NCI-H1436 treated with DMSO at 0.1 percent for 48 hours (cell line): ENCODE measurements around the gene BLVRA.
"Not testable (repeated sequence)": the region's sequence is repeated elsewhere in the genome, so short reads cannot be mapped to it uniquely, and the experiment has no call there.

Source experiments
- DNase-seq: peaks from one replicate; lab custom pipeline; 2025; lab: John Stamatoyannopoulos, UW

Gene BLVRA

DNA sequence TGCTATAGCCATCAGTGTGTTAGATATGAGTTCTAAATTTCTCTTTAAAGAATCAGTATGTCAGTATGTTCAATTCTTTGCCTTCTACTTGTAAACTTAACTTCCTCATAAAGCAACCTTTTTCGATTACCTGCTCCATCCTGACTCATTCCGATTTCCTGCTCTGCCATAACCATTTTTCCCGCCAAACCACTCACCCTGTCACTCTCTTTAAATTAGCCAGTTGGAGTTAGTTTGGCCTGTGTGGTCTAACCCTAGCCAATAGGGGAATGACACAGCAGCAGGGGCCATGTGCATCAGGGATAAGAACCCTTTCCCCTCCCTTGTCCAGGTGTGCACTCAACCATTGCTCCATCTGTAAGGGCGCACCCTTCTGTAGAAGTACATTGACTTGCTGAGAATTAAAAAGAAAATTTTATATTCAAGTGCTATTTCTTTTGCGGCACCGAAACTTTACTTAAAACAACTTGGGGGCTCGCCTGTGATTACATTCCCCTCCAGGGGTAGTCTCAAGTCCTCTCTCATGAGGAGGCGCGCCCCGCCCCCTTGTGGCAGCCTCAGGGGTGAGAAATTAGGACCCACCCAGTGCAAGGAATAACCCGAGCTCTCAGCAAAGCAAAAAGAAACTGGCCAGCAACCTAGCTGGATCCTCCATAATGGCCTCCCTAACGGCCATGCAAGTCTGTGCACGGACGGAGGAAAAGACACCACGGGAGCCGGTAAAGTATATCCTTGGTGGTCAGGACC lies 51.9 kb downstream of the BLVRA start:
- not testable (repeated sequence) for DNase-seq

DNA sequence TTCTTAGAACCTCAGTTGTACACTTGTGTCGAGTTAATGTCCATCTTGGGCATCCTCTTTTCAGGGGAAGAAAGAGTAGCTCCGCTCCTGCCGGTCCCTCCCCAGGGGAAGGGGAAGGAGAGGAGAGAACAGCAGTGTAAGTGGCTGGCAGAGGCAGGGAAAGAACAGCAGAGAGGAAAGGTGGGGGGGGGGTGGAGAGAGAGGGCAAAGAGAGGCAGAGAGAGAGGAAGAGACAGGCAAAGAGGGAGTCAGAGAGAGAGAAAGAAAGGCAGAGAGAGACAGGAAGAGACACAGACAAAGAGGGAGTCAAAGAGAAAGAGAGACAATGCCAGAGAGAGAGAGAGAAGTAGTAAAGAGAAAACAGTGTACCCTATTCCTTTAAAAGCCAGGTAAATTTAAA lies 56.9 kb downstream of the BLVRA start:
- no peak for DNase-seq

DNA sequence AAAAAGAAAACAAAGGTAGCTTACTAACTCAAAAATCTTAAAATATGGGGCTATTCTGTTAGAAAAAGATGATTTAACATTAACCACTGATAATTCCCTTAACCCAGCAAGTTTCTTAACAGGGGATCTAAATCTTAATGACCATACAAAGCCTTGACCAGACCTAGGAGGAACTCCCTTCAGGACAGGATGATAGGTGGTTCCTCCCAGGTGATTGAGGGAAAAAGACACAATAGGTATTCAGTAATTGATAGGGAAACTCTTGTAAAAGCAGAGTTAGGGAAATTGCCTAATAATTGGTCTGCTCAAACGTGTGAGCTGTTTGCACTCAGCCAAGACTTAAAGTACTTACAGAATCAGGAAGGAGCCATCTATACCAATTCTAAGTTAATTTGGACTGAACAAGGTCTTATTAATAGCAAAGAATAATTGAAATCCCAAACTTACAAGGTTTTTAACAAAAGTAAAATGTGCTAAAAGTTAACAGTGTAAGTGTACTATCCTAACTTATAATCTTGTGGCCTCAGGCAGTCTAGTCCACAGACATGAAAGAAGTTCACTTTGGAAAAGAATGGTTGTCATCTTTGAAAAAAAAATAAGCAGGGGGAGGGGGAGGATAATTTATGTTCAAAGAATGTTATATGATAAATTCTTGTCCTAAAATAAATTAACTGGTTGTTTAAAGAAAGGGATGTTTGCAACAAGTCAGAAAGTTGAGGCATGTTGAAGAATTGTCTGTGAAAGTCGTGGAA lies 57.7 kb downstream of the BLVRA start:
- not testable (repeated sequence) for DNase-seq

DNA sequence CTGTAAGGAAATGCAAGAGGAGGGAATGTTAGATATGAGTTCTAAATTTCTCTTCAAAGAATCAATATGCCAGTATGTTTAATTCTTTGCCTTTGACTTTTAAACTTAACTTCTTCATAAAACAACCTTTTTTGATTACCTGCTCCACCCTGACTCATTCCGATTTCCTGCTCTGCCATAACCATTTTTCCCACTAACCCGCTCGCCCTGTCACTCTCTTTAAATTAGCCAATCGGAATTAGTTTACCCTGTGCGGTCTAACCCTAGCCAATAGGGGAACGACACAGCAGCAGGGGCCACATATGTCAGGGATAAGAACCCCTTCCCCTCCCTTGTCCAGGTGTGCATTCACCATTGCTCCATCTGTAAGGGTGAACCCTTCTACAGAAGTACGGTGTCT lies 64.9 kb downstream of the BLVRA start:
- DNase-seq, result not testable (repeated sequence)

DNA sequence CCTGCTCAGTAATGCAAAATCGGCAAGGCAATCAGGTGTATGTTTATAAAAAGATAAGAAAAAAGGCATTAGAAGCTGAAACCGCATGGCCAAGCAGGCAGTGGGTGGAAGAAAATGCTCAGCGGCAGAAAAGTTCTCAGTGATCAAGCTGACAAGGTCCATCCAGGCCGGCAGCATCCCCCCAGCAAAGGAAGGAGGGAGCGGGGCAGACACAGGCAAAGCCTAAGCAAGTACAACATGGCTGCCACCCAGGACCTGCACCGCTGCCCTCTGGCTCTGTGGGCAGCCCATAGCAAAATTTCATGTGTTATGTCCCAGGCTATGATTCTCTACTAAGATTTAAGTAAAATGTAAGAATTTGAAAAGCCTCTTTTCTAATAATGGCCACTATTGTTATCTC lies 65.5 kb downstream of the BLVRA start:
- no peak for DNase-seq

DNA sequence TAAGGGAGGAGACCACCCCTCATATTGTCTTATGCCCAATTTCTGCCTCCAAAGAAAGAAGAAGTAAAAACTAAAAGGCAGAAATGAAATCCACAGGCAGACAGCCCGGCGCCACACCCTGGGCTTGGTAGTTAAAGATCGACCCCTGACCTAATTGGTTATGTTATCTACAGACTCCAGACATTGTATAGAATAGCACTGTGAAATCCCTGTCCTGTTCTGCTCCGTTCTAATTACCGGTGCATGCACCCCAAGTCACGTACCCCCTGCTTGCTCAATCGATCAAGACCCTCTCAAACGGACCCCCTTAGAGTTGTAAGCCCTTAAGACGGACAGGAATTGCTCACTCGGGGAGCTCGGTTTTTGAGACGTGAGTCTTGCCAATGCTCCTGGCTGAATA lies 66.0 kb downstream of the BLVRA start:
- DNase-seq, result not testable (repeated sequence)

DNA sequence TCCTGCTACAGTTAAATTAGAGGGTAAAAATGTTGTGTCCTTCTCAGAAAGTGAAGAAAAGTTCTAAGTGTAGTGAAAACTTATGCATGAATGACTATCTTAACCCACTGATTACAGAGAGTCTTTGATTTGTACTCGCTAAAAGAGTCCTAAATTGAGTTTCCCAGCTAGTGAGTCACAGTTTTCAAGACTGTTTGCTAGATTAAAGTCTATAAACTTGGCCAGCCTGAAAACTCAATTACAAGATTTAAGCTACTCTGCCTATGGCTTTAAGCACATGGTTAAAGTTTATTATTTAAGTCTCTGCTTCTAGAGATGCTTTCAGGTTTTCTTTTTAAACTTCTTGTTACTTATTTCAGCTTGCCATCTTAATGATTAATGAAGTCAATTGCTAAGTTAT lies 66.5 kb downstream of the BLVRA start:
- no peak for DNase-seq

DNA sequence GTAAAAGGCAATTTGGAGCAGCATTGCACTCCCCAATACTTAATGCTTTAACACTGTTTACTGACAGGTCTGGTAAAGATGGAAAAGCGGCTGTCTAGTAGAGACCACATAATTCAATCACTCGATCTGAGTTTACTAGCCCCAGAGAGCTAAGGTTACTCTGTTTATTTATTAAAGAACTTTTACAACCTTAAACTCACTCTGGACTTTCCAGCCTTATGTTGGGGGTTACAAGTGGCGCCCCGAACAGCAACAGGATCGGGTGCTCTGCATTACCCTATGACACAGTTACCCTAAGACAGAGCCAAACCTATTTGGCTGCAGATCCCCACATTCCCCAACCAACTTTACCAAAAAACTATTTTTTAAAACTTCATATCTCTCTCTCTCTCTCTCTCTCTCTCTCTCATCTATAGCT lies 66.9 kb downstream of the BLVRA start:
- no peak for DNase-seq

DNA sequence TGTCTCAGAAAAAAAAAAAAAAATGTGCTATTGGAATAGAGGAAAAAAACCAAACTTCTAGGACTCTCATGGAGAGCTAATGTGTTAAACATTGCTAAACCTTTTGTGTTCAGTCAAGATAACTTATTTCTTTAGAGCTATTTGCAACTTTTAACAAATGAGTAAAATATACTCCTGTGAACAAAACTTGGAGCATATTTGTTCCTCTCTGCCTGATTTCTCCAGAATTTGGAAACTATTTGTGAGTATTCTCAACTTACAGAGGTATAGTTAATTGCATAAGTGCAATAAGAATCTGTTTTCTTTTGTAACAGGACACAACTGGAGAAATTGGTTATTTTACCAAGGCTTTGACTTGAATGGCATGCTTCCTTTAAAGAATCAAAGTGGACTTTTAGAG lies 72.4 kb downstream of the BLVRA start:
- not testable (repeated sequence) for DNase-seq

DNA sequence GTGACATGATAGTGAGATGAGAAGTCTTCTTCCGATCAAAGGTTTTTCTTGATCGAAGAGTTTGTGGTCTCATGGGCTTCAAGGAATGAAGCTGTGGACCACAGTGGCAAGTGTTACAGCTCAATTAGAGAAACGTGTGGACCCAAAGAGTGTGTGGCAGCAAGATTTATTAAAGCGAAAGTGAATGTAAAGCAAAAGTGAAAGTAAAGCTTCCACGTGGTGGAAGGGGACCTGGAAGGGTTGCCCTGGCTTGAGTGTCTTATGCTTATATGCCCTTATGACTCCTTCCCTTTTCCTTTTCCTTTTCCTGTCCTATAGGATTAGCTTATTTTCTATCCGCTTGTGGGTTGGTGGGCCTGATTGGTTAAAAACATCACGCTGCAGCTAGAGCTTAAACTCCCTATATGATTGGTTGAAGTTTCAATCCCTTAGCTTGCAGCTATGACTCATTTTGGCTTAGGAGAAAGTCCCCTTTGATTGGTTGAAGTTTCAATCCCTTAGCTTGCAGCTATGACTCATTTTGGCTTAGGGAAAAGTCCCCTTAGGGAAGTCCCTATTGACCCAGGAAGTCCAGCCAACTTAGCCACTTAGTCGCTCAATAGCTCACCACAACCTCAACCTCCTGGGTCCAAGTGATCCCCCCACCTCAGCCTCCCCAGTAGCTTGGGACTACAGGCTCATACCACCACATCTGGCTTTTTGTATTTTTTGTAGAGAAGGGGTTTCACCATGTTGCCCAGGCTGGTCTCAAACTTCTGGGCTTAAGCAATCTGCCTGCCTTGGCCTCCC lies 76.2 kb downstream of the BLVRA start:
- no peak for DNase-seq

DNA sequence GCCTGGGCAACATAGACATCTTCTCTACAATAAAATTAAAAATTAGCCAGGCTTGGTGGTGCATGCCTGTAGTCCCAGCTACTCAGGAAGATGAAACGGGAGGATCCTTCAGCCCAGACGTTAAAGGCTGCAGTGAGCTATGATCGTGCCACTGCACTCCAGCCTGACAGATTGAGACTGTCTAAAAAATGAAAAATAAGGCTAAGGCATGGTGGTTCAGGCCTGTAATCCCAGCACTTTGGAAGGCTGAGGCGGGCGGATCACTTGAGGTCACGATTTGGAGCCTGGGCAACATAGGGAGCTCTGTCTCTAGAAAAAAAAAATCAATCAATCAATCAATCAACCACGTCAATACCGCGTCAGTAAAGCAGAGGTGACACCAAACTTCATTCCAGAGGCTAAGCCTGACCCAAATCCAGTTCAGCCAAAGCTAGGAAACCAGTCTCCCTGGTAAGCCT lies 79.8 kb downstream of the BLVRA start:
- DNase-seq, result no peak

DNA sequence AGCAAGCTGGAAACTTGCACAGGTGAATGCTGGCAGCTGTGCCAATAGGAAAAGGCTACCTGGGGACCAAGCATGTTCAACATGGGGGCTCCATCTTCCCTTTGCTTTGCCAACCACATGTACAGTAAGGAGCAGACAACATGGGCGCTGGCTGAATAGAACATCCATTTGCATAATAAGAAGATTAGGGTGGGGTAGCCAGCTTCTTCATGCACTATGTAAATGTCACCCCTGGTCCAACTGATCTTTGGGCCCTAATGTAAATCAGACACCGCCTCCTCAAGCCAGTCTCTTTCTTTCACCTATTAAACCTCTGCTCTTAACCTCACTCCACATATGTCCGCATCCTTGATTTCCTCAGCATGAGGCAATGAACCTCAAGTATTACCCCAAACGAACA lies 84.8 kb downstream of the BLVRA start:
- DNase-seq, result no peak

DNA sequence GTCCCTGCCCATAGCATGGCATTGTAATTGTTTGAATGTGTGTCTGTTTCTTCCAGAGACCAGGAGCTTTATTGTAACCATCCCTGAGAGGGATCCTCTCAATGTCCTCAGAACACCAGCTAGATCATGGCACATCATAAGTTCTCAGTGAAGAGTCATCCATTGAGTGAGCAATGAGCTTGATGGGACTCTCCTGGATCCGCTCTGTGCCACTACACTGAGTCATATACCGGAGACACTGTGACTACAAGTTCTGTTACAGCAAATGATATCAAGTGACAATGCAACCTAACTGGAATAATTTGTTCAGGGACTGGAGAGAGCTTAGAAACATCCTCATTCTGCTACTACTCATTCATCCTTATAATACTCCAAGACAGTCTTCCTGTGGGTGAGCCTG lies 85.8 kb downstream of the BLVRA start:
- no peak for DNase-seq

DNA sequence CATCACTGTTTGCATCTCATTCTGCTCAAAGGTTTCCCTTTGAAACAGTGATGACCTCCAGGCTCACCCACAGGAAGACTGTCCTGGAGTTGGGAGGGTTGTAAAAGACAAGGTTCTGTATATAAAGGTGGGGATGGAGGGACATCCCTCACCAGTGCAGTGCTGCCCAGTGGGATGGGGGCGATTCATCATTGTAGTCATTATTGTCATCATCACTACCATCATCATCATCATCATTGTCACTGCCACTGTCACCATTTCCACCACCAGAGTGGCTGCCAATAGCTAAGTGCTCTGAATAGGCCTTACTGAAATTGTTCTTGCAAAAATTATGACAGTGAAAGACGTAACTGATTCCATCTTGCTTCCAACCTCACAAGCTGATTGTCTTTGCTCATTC lies 86.2 kb downstream of the BLVRA start:
- DNase-seq, result no peak

DNA sequence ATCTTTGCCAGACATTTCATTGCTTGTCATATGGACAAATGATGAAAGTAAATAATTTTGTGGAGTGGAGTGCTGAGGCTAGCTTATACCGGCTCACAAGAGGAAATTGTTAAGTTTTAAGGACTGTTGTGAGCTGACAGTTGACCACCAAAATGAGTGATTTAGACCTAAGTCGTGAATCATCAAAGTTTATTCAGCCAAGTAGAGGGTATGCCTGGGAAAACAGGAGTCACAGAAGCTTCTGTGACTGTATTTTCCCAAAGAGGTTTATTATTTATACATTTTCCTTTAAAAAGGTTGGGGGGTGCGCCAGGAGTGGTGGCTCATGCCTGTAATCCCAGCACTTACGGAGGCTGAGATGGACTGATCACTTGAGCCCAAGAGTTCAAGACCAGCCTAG lies 89.0 kb downstream of the BLVRA start:
- no peak for DNase-seq

DNA sequence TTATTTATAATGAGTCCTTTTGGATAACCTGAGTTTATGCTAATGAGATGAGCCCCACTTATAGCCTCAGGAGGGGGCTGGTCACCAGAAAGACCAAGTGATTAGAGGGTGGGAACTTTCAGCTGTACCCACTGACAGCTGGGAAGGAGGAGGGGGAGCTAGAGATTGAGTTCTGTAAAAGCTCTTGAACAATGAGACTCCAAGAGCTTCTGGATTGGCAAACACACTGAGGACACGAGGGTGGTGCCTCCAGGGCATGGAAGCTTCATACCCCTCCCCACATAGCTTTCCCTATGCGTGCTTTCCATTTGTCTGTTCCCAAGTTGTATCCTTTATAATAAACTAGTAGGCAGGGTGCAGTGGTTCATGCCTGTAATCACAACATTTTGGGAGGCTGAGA lies 90.6 kb downstream of the BLVRA start:
- no peak for DNase-seq

DNA sequence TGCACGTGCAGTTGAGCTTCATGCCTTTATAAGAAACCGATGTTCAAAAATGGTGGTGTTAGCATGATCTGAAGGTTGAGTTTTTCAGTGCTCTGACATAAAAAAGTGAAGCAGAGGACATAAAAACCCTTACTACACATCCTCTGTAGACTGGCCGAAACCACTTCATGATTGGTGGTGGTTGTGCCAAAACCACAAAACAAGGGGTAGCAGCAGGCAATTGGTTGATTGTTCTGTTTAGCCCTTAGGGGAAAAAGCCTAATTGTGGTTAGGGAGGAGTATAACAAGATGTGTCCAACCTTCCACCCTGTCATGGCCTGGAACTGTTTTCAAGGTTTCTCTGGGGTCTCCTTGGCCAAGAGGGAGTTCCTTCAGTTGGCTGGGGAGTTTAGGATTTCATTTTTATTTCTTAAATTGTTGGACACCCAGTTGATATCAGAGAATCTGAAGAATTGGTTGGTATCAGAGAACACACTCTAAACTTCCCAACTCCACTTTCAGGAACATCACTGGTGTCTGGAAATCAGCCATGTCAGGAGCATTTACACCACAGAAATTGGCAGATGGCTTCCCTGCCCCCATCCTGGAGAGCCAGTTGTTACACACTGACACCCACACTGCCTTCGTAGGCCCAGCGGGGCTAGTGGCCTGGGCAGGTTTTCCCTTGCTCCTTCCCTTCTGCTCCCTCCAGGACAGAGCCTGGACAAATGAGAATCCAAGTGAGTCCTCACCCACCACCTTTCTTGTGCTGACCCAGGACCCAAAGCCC lies 92.1 kb downstream of the BLVRA start:
- DNase-seq, result no peak

DNA sequence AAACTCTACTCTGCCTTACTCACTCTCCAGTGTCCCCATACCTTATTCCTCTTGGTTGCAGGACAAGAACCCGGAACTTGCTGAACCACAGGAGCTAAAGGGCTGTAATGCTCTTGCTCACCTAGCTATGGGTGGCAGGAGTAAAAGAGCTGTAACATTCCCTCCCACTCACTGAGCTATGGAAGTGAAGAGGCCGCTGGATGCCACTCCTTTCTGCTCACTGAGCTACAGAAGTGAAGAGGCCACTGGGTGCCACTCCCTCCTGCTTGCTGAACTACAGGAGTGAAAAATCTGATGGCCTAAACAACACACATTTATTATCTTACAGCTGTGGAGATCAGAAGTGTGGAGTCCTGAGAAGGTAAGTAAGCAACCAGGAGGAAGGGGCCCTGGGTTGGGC lies 93.3 kb downstream of the BLVRA start:
- no peak for DNase-seq

DNA sequence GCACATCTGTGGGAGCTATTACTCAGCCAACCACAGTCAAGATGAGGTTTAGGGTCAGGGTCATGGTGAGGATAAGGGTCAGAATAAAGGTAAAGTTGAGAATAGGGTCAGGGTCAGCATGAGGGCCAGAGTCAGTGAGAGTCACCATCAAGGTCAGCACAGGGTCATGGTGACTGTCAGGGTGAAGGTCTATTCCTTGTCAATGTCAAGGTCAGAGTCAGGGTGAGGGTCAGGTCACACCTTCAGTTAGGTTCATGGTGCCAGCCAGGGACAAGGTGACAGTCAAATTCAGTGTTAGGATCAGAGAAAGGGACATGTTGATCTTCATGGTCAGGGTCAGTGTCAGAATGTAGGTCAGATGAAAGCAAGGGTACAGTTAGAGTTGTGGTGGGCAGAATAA lies 96.7 kb downstream of the BLVRA start:
- DNase-seq, result no peak

DNA sequence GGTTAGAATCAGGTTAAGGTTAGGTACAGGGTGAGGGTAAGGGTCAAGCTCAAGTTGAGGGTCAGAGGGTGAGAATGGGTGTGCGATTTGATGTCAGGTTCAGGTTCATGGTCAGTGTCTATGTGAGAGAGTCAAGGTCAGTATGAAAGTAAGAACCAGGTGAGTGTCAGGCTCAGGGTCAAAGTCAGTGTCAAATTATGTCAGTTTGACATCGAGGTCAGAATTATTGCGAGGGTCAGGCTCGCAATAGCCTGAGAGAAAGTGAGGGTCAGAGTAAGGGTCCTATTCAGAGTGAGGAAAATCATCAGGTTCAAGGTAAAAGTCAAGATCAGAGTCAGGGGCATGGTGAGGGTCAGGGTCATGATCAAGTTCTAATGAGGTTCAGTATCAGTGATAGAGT lies 97.8 kb downstream of the BLVRA start:
- no peak for DNase-seq
